Measurements from ENCODE around the gene FBXL19. TPM values are rescaled to one million over a fixed set of nuclear protein-coding genes. Genes with fewer than 3 reads are reported as not detected.

The FBXL19 gene
- total and polyA plus RNA-seq, 9 of the 15 experiments (the other 6 are each of a cell fraction or from before 2014, with no cell fraction given) = 0.13 to 48.0 (median 13.5) TPM; not detected in 1

GRCh38 chr16:30902029-30902972 is 21.1 kb upstream of the FBXL19 start (continued):
- TF ChIP-seq ZNF3 (CRISPR knock-in tag; IDR thresholded peaks at IDR 0.05) (no peak), ZNF41 (CRISPR knock-in tag; conservative IDR thresholded peaks at IDR 0.05) (no peak), ZNF311 (CRISPR knock-in tag; IDR thresholded peaks at IDR 0.05) (no peak), POLR2B (IDR thresholded peaks at IDR 0.05; ENCODE audit: low read depth, partially characterized antibody) (peak; percentile 17), TRIM25 (IDR thresholded peaks at IDR 0.05; ENCODE audit: borderline replicate concordance) (no peak), TBL1XR1 (IDR thresholded peaks at IDR 0.05; ENCODE audit: low read length in 2 of 2) (no peak), ARID4B (CRISPR knock-in tag; IDR thresholded peaks at IDR 0.05) (no peak), CHAMP1 (IDR thresholded peaks at IDR 0.05) (no peak), ZC3H8 (IDR thresholded peaks at IDR 0.05) (no peak), TBP (optimal IDR thresholded peaks at IDR 0.05; ENCODE audit: low read depth, low read length) (peak; percentile 38), RNF2 (IDR thresholded peaks at IDR 0.05) (no peak), NONO (IDR thresholded peaks at IDR 0.05; ENCODE audit: low read depth in 2 of 2, low read length in 1 of 2) (peak; percentile 46 to 92), ZNF253 (CRISPR knock-in tag; conservative IDR thresholded peaks at IDR 0.05) (no peak), SMARCE1 (IDR thresholded peaks at IDR 0.05) (no peak), ZNF282 (CRISPR knock-in tag; IDR thresholded peaks at IDR 0.05) (peak; percentile 55; the same call in 1 of the 2 replicates), ZNF165 (CRISPR knock-in tag; IDR thresholded peaks at IDR 0.05; ENCODE audit: borderline replicate concordance) (no peak), MCM7 (IDR thresholded peaks at IDR 0.05) (no peak), NR4A1 (CRISPR knock-in tag; IDR thresholded peaks at IDR 0.05) (no peak), NR4A1 (tag; IDR thresholded peaks at IDR 0.05) (0 out of 2 replicates have a peak, but pooled peaks have one; percentile 28), GTF2F1 (IDR thresholded peaks at IDR 0.05; ENCODE audit: low read depth, low read length) (0 out of 2 replicates have a peak, but pooled peaks have one; percentile 23), WHSC1 (IDR thresholded peaks at IDR 0.05; ENCODE audit: low read length) (no peak)

Measured in K562 (cell line).